ENCODE data around the gene SMTNL1.
"Not testable (repeated sequence)": the region's sequence is repeated elsewhere in the genome, so short reads cannot be mapped to it uniquely, and the experiment has no call there.

Gene SMTNL1

GRCh38 chr11:57511741-57512430, 25.5 kb upstream of the SMTNL1 start:
- DNase-seq (ENCODE audit: low spot score): peak; percentile 1

- DNase-seq (ENCODE audit: low spot score): peak; percentile 40
Observed at GRCh38 chr11:57512646-57513451, 24.5 kb upstream of the SMTNL1 start.

DNA sequence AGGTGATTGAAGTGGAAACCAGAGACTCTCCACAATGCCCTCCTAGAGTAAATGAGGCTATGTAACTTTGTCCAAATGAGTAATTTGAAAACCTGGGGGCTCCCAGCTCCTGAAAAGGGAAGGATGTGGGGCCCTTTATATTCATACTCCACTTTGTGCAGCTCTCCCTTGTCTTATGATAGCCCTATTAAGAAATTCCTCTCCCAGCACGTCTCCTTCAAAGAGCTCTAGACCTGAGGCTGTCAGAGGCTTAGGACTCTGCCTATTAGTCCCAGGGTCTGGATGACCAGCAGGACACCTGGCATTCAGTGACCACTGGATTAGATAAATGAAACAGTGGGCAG, 24.0 kb upstream of the SMTNL1 start:
- DNase-seq (ENCODE audit: low spot score): no peak

GRCh38 chr11:57513911-57514537, 23.4 kb upstream of the SMTNL1 start:
- DNase-seq (ENCODE audit: low spot score): peak; percentile 76

DNA sequence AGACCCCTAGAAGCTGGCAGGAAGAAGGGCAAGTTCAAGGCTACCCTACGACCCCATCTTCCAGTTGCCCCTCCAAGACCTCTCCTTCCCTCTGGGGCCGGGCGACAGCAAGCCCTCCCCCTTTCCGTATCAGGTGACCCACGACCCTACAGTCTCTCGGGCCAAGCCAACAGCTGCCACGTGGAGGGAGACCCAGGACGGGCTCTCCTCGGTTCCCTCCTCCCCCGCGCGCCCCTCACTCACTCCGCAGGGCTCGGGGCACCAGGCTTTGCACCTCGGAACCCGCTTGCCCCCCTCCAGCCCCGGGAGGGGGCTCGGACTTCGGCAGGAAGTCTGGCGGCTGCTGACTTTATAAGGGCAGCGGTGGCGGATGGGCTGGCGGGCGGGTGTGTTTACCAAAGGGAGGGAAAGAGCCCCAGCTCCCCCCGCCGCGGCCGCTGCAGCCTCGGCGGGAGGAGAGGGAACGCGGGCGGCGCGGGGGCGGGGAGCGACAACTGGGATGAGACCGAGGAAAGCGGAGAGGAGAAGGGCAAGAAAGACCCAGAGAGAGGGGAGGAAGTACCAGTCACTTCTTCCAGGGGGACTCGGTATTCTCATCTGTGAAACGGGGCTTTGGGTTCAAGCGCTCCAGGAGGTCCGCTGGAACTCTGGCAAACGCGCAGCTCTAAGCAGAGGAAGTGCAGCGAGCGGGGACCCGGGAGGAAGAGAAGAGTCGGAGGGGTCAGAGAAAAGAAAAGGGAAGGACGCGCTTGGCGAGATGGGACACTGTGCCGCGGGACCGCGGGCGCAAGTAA, 22.7 kb upstream of the SMTNL1 start:
- DNase-seq (ENCODE audit: low spot score): peak; percentile 93

DNA sequence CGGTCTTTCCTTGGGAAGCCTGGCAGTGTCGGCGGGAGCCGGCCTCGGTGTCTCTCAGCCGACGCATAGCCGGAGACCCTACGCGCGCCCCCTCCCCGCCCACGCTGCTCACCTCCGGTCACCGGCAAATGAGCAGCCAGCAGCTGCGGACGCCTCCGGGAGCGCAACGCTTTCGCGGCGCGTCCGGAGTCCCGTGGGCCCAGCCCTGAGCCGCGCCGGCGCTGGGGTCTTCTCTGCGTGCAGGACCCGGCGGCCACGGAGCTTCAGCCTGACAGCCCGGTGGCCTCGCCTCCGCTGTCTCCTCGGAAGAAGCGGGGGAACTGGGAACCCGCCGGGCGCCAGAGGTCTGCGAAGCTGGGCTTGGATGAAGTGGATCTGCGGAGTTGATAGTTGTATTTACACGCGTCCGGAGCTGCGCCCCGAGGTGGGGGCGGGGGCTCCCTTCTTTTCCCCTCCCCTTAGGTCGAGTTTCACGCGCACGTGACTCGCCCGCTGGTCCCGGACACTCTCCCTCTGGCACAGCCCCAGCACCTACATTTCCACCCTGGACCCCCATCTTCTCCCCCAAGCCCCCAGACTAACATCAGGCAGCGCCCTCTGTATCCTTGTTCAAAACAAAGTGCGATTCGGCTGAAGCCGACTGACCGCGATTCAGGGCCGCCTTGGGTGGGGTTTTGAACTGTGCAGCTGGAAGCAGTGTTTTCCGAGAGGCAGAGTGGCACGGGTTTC, 21.9 kb upstream of the SMTNL1 start, which contains the start of gene SLC43A1:
Gene SLC43A1 (minus strand): TSS at position 371 of the 729 bp plus-strand sequence. CDS start 1,591 bp downstream, outside the sequence.
- DNase-seq (ENCODE audit: low spot score): peak; percentile 97

- no peak for DNase-seq (ENCODE audit: low spot score)
Observed at GRCh38 chr11:57516061-57516443, 21.3 kb upstream of the SMTNL1 start.

DNA sequence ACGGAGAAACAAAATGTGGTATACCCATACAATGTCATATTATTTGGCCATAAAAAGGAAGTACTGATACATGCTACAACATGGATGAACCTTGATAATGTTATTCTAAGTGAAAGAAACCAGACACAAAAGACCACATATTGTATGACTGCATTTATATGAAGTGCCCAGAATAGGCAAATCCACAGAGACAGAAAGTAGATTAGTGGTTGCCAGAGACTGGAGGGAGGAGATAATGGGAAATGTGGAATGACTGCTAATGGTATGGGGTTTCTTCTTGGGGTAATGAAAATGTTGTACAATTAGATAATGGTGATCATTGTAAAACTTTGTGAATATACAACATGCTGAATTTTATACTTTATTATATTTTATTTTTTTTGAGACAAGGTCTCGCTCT, 16.3 kb upstream of the SMTNL1 start:
- no peak for DNase-seq (ENCODE audit: low spot score)

DNA sequence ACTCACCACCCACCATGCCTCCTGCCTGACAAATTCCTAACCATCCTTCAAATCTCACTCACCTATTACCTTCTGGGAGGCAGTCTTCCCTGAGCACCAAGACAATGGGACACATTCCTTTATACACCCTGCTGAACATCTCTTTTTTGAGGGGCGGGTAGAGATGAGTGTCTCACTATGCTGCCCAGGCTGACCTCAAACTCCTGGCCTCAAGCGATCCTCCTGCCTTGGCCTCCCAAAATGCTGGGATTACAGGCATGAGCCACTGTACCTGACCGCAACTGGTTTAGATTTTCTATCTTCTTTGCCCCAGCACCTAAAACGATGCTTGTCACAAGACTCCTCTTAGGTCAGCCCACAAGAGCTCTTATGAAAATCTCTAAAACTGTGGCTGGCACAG, 14.0 kb upstream of the SMTNL1 start:
- DNase-seq (ENCODE audit: low spot score): no peak

GRCh38 chr11:57527056-57527631, 10.3 kb upstream of the SMTNL1 start:
- DNase-seq (ENCODE audit: low spot score): peak; percentile 60

DNA sequence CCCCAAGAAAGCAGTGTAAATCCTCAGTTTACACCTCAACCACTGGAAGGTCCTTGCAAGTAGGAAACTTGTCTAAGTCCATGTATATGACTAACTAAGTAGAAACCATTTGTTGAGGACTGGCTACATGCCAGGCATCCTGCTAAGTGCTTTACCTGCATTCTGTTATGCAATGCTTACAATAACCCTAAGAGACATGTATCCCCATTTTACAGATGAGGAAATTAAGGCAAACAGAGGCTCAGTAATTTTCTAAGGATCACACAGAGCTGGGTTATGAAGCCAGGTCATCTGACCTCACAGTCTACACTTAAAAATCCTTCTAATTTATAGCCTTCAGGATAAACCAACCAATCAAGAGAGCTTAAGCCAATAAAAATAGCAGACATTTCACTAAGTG, 8.4 kb upstream of the SMTNL1 start:
- DNase-seq (ENCODE audit: low spot score): no peak

DNA sequence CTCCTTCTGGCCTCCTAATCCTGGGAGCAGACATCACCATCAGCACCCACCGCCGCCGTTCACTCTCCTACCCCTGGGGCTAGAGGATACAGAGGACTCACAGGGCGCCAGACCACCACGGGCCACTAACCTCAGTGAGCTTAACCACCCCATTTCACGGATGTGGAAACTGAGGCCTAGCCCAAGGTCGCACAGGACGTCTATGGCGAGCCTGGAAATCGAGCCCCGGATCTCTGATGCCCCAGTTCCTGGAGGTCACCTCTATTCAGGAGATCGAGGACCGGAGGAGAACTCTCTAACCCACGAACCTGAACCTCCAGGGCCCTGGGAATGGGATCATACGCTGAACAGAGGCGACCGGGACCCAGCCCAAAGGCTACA, 7.2 kb upstream of the SMTNL1 start:
- no peak for DNase-seq (ENCODE audit: low spot score)

GRCh38 chr11:57530596-57531507, 6.5 kb upstream of the SMTNL1 start, which contains the start of gene TIMM10:
TSS of gene TIMM10 (minus strand) at chr11:57530754. CDS start at chr11:57530189, 565 bp downstream.
- DNase-seq (ENCODE audit: low spot score): peak; percentile 99

DNA sequence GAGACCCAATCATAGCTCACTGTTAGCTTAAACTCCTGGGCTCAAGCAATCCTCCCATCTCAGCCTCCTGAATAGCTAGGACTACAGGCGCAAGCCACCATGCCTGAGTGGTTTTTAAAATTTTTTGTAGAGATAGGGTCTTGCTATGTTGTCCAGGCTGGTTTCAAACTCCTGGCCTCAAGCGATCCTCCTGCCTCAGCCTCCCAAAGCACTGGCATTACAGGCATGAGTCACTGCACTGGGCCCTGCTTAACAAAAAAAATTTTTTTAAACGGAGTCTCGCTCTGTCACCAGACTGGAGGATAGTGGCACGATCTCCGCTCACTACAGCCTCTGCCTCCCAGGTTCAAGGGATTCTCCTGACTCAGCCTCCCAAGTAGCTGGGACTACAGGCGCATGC, 2.9 kb upstream of the SMTNL1 start:
- DNase-seq (ENCODE audit: low spot score): not testable (repeated sequence)

- DNase-seq (ENCODE audit: low spot score): no peak
Observed at GRCh38 chr11:57539342-57539741, 1.9 kb downstream of the SMTNL1 start.

GRCh38 chr11:57541169-57541568, 3.8 kb downstream of the SMTNL1 start:
- no peak for DNase-seq (ENCODE audit: low spot score)

DNA sequence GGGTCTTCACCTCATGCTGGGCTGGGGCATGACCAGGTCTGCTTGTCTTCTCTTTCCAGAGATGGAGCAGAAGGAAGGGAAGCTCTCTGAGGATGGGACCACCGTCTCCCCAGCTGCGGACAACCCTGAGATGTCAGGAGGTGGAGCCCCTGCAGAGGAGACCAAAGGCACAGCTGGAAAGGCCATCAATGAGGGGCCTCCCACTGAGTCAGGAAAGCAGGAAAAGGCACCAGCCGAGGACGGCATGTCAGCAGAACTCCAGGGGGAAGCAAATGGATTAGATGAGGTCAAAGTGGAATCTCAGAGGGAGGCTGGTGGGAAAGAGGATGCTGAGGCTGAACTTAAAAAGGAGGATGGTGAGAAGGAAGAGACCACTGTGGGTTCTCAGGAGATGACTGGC, 5.2 kb downstream of the SMTNL1 start:
- DNase-seq (ENCODE audit: low spot score): no peak

- DNase-seq (ENCODE audit: low spot score): no peak
Observed at GRCh38 chr11:57543593-57543992, 6.2 kb downstream of the SMTNL1 start.

DNA sequence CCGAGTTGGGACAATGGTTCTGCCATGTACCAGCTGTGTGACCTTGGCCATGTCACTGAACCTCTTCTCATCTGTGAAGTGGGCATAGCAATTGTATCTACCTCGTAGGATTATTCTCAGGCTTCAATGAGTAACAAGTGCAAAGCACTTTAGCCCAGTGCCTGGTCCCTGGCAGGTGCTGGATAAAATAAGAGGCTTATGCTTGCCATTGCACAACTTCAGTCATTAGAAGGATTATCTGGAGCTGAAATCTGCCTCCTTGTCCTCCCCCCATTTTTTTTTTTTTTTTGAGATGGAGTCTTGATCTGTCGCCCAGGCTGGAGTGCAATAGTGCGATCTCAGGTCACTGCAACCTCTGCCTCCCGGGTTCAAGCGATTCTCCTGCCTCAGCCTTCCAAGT, 7.2 kb downstream of the SMTNL1 start:
- DNase-seq (ENCODE audit: low spot score): no peak

DNA sequence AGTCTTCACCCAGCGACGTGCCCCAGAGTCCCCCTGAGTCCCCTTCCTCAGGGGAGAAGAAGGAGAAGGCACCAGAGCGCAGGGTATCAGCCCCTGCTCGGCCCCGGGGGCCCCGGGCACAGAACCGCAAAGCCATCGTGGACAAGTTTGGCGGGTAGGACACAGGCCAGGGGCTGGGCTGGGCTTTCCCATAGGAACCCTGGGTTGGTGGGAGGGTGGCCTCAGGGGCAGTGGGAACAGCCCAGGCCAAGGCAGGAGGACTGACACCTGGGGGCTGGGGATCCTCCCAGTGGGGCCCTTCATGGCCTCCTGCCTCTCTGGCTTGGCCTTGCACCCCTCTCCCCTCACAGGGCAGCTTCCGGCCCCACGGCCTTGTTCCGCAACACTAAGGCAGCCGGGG, 8.5 kb downstream of the SMTNL1 start:
- no peak for DNase-seq (ENCODE audit: low spot score)

All from HuH-7.5 (cell line).